Stimulated activated CD8-positive, alpha-beta memory T cell treated with anti-CD3 and anti-CD28 coated beads, Interleukin-4, amount 100 ng/mL, for 24 hours (primary cell): Measurements from ENCODE around the gene LMOD3.

Experiments
- DNase-seq: peaks from one replicate; pipeline ENCODE4 v3.0.0-alpha.2; 2020; ENCODE audit warnings: low read depth

Gene LMOD3

DNA sequence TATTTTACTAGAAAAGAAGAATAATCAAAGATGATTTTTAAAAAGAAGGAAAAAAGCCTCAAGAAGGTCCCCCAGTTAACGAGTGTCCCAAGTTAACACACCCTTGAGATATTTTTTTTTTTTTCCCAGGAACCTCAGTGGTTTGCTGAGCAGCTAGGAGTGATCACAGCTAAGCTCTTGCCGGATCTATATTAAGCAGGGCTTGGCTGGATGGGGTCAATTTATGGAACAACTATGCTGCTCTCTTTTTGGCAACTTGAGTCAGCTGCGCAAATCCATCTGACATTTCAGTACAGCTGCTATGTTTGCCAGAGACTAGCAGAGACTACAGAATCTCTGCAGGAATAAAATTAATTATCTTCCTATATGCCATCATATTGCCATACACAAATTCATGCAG, at the start of gene LMOD3:
LMOD3 (minus strand) TSS at position 193 of the 400 bp plus-strand sequence. CDS start 209 bp downstream, outside the sequence.
- DNase-seq, result no peak

DNA sequence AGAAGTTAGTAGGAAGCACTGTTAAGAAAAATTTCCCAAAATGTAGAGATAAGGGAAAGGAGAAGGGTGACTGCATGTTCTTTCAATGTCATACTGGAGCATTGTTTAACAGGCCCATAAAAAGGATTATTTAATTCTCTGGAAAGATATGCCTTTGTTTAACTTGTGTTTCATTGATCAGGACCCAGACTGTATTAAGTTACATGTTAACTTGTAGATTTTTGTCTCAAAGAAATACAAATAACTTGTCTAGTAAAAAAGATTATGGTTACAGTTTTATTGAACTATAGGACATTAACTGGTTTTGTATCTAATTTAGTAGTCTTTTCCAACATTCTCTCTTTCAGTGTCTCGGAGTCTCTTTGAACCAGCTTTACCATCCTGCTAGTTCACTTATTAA, 49.7 kb upstream of the LMOD3 start:
- DNase-seq, result no peak

GRCh38 chr3:69166446-69166845, 44.1 kb upstream of the LMOD3 start:
- no peak for DNase-seq

DNA sequence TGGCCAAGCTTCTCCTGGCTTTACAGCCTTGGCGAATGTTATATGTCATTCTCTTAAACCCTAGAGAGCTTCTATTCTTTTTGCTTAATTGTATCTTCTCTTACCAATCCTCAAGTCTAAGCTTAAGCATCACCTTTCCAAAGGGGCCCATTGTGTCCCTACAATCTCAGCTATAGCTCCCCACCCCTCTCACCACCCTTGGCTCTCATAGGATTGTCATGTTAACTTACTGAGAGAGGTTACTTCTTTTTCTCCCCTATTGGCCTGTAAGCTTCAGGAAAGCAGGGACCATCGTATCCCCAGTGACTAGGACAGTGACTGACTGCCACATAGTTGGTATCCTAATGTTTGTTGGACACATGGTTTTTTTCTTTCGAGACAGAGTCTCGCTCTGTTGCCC, 43.3 kb upstream of the LMOD3 start:
- no peak for DNase-seq

DNA sequence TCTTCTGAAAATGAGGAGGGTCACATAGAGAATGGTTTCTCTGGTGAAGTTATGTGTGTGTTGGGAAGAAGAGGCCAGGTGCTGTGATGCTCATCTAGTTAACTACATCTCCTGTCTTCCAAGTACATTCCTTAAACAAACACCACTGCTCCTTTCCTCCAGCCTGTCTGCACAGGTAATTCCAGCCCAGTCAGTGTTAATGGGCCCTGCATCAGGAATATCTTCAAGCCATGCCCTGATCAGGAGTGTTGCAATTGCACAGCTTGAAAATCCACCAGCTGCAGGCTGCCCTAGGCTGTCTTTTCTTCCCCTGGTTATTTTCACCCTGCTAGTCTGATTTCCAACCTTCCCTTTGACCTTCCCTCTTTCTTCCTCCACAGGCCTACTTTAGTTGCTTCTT, 41.9 kb upstream of the LMOD3 start:
- no peak for DNase-seq

- DNase-seq, result no peak
Measured at GRCh38 chr3:69162308-69162980, 40.0 kb upstream of the LMOD3 start.

DNA sequence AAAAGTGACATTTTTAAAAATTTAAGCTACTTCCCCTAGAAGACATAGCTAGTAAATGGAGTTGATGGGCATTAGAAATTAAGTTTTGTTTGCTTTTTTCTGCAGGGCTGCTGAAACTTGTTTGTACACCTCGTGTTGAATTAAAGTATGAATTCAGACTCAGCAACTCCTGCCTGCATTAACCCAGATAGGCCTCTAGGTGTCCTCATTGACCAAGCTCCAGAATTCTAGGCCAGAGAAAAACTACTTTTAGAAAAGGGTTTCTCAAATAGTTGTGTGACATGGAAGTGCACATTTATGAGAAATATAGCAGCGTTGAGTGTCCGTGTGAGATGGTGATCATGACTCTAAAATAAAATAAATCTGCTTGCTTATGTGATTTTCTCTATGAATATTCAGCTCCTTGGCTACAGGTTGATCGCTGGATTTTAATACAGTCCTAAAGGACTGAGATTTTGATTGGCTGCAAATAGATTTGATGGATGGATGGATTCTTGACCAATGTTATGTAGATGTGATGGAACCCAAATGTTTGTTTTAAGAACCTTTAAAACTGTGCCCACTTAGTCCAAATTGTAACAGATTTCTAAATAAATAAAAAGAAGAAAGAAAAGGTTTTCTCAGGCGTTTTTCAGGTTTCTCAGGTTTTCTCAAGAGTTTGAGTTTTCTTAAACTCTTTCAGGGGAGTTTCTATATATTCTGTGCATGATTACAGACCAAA, 39.4 kb upstream of the LMOD3 start:
- DNase-seq, result no peak

DNA sequence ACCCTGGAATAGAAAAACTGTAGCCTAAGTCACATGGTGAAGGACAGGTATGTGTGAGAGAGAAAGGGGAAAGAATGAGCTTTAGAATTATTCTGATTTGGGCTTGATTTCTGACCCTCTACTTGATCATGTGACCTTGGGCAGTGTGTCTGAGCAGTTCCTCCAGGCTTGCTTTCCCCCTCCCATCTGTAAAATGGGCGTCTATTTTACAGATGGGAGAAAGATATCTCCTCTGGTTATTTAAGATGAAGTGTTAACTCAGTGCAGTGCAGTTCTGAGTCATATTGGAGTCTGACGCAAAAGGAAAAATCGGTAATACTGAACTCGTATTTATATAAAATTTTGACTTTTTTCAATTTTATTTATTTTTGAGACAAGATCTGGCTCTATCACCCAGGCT, 38.1 kb upstream of the LMOD3 start:
- no peak for DNase-seq

DNA sequence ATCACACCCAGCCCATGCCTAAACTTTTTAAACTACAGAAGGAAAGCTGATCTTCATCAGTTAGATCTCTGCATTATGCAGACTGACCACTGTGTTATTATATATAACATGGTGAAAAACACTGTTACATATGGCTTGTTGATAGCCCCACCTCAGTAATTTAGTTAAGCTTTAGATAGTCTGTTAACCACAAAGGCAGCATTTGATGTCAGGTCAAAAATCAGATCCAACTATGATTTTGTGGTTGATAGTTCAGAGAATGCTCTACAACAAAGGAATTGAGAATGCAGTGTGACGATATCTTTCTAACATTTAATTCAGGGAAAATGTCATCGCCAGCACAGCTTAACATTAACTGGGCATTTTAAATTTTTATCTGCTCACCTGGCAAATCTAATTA, 37.7 kb upstream of the LMOD3 start:
- DNase-seq, result no peak

- no peak for DNase-seq
Measured at GRCh38 chr3:69149586-69149985, 27.2 kb upstream of the LMOD3 start.

DNA sequence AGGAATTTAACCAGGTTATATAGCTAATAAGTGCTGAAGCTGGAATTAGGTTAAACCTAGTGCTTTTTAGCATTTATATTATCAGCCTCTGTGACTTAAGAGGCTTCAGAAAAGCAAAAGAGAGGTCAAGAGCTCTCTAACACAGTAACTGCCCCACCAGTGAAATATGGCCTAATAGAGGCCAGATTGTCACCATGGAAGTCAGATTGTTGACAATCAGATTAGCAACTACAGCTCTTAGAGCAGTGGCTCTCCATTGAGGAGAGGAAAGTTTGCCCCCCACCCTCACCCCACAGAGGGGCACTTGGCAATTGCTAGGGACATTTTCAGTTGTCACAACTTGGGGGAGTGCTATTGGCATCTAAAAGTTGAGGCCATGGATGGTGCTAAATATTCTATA, 23.3 kb upstream of the LMOD3 start:
- DNase-seq, result no peak

GRCh38 chr3:69144631-69145245, 22.3 kb upstream of the LMOD3 start:
- no peak for DNase-seq

DNA sequence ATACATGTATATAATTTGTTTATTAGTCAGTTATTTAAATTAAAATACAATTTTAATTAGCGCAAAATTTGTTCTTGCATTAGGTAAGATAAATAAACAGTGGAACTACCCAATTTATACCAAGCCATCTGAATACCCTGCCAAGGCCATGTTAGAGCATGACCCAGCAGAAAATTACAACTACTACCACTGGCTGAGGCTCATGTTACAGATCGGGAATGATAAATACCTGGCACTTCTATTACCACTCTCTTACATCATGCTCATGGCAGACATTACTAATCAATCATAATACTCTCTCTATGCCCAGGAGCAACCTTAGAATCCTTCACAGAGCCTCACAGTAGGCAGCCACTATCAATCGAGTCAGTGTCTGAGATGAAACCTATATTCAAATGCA, 21.2 kb upstream of the LMOD3 start:
- DNase-seq, result no peak

- DNase-seq, result no peak
Measured at GRCh38 chr3:69142797-69143454, 20.5 kb upstream of the LMOD3 start.

DNA sequence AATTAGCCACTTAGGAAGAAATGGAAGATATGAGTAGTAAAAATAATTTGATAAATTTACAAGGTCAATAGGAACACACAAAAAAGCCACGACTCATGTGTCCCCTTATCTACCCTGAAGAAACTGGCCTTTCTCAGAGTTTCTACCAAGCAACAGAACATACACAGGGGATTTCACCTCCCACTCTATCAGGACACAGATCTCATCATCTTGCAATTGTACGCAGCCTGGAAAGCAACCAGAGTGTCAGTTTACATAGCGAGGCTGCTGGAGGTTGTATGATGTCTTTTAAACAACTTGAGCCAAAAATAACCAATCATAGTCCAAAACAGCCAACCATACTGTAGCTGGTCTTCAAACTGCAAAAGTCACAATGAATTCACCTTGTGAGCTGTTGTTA, 19.7 kb upstream of the LMOD3 start:
- DNase-seq, result no peak

DNA sequence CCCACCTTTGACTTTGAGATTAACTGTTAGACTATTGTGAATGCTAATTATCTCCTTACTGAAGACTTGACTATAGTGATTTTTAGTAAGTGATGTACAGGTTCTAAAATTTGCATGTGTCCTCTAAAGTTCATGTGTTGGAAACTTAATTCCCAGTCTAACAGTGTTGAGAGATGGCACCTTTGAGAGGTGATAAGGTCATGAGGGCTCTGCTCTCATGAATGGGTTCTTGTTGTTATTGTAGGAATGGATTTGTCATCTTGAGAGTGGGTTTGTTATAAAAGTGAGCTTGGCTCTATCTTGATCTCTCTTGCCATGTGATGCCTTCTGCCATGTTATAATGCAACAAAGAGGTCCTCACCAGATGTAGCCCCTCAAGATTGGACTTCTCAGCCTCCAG, 18.9 kb upstream of the LMOD3 start:
- no peak for DNase-seq

DNA sequence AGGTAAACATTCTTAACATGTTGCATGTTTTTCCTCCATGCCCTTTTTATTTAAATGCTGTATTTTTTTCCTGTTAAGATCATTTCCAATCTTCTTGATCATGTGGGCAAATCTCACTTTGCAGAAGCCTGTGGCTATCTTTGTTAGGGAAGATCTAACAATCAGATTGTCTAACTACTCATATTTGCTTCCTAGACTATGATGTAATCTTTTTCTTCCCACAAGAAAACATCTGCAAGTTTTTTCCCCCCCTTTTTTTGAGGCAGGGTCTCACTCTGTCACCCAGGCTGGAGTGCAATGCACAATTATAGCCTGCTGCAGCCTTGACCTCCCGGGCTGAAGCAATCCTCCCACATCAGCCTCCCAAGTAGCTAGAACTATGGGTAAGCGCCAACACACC, 15.0 kb upstream of the LMOD3 start:
- DNase-seq, result no peak

GRCh38 chr3:69137005-69137404, 14.6 kb upstream of the LMOD3 start:
- no peak for DNase-seq

DNA sequence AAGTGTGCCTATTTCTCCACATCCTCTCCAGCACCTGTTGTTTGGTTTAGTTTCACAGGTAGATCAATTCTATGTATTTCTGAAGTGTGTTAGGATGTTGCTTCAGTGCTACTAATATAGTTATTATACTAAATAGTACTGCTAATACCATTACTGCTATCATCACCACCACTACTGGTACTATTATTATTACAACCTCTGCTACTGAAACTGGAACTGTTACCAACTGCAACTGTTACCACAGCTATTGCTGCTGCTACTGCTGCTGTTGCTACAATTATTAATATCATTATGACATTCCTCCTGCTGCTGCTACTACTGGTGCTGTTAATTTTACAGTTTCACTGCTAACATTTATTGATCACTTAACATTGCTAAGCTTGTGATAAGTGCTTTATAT, 8.3 kb upstream of the LMOD3 start:
- DNase-seq, result no peak

GRCh38 chr3:69129531-69129930, 7.1 kb upstream of the LMOD3 start:
- DNase-seq, result no peak

GRCh38 chr3:69128509-69128908, 6.1 kb upstream of the LMOD3 start:
- no peak for DNase-seq

GRCh38 chr3:69126999-69127398, 4.6 kb upstream of the LMOD3 start:
- no peak for DNase-seq

DNA sequence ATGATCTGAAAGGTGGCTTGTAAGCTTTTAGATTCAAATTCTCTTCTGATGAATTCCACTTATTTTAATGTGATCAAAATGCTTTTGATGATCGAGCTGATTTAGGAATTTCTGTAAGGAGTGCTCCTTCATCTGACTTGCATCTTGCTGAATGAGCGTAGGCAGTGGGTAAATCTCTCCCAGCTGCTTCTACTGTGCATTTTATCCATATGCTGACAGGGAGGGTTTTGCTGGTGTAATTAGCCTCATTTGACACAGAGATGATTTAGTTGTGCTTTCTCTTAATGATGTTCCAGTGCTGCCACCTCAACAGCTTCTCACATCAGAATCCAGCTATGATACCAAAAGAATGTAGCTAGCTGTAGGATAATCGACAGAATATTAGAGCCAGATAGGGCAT, 3.8 kb upstream of the LMOD3 start:
- no peak for DNase-seq
